Right renal pelvis (tissue), 4 donors: ENCODE measurements around the gene NT5DC1. TPM values are rescaled to one million over a fixed set of nuclear protein-coding genes. Genes with fewer than 3 reads are reported as not detected.
A peak's percentile ranks its signal among the peaks of the same experiment; 100 is the strongest.
"Not testable (repeated sequence)": the region's sequence is repeated elsewhere in the genome, so short reads cannot be mapped to it uniquely, and the experiment has no call there.

Experiments
- DNase-seq, 4 donors: peaks; one replicate each; pipeline ENCODE4 v3.0.0-alpha.2; 2013; ENCODE audit warnings: low read depth in 4 of 4, low spot score in 3 of 4, missing footprints in 1 of 4
- polyA plus RNA-seq, 4 donors: library from polyadenylated mRNA; unstranded; fragments of 120-200 nt; gene quantifications; one replicate each; pipeline ENCODE4 v1.2.1, GENCODE V29; 2013; ENCODE audit not compliant: insufficient read length in 4 of 4

NT5DC1 gene
- polyA plus RNA-seq, 4 donors = 45.3 to 50.0 (median 48.2) TPM

- no peak for DNase-seq
Observed at GRCh38 chr6:116266803-116267202, 166.2 kb downstream of the NT5DC1 start.

DNA sequence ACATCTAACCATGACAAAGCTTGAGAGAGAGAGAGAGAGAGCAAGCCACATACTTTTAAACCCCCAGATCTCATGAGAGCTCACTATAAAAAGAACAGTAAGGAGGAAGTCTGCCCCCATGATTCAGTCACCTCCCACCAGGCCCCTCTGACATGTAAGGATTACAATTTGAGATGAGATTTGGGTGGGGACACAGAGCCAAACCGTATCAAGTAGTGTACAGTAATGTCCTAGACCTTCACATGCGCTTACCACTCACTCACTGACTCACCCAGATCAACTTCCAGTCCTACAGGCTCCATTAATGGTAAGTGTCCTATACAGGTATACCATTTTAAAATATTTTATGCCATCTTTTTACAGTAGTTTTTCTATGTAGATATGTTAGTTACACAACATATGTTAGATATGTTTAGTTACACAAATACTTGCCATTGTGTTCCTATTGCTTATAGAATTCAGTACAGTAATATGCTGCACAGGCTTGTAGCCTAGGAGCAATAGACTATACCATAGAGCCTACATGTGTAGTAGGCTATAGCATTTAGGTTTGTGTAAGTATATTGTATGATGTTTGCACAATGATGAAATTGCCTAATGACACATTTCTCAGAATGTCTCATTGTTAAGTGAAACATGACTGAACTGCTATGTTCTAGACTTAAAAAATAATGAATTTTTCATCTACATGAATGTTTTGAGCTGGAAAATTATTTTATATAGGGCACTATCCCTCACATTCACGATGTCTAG, 167.4 kb downstream of the NT5DC1 start:
- no peak for DNase-seq

DNA sequence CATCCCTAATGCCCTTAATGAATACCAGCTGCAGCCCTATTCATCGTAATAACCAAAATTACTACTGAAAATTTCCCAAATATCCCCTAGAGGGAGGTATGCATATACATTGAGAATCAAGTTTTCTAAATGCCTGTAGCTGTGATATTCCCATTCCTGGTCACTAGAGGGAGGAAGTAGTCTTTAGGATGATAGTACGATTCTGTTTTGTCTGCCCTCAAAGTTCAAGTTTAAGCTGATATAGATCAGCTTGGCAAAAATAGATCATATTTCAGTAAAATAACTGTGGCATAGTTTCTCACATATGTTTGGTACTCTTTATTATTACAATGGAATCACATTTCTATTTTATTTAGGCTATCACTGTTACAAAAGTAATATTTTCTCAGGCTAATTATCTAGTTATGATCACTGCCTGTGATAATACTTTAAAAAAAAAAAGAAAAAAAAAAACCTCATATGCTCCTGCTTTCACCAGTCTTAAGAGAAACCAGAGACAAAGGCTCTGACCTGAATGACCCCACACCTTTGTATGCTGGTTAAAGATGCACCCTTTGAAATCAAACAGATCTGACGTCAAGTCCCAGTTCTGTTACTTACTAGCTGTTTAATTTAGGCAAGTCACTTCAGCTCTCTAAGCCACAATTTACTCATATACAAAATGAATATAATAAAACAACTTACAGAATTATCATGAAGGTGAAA, 168.1 kb downstream of the NT5DC1 start:
- peak in 1 of 4 donors; percentile 52 for DNase-seq

GRCh38 chr6:116271149-116271708, 170.6 kb downstream of the NT5DC1 start:
- no peak for DNase-seq

DNA sequence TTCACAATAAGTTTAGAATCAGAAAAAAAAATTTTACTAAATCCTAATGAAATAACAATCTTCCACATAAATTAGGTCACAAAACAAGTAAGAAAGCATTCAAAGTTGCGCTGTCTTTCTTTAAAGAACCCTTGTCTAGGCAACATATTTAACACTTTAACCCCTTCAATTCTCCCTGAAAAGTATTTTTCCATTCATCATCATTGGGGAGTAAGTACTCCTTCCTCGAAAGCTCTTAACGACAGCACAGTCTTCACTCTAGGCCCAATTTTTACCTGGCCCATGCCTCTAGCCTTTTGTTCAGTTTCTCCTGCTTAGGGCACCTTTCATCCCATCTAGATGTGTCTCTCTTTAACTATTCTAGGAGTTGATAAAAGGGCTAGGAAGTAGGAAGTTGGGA, 176.5 kb downstream of the NT5DC1 start:
- DNase-seq = no peak

DNA sequence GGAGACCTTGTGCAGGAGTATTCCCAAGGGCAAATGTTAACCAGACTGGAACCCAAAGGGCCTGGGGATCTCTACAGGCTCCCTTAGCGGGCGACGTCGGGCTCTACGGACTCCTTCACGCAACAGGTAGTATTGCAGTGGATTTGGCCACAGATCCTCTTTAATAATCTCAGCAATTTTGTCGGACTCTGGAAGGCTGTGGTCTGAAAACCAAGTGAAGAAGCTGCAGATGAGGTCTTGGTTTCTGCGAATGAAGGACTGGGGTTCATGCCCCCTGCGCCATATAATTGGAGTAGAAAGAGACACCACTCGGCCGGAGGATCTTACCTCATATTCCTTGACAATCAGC, 177.8 kb downstream of the NT5DC1 start:
- DNase-seq = no peak

GRCh38 chr6:116278854-116279231, 178.2 kb downstream of the NT5DC1 start:
- DNase-seq = no peak

GRCh38 chr6:116279232-116280160, 178.8 kb downstream of the NT5DC1 start, which contains the start of gene TSPYL1:
Gene TSPYL1, minus strand, starts transcription at chr6:116279930. Its CDS starts 100 bp downstream, at chr6:116279830.
- peak; percentile 94 to 95 (median 95) for DNase-seq

DNA sequence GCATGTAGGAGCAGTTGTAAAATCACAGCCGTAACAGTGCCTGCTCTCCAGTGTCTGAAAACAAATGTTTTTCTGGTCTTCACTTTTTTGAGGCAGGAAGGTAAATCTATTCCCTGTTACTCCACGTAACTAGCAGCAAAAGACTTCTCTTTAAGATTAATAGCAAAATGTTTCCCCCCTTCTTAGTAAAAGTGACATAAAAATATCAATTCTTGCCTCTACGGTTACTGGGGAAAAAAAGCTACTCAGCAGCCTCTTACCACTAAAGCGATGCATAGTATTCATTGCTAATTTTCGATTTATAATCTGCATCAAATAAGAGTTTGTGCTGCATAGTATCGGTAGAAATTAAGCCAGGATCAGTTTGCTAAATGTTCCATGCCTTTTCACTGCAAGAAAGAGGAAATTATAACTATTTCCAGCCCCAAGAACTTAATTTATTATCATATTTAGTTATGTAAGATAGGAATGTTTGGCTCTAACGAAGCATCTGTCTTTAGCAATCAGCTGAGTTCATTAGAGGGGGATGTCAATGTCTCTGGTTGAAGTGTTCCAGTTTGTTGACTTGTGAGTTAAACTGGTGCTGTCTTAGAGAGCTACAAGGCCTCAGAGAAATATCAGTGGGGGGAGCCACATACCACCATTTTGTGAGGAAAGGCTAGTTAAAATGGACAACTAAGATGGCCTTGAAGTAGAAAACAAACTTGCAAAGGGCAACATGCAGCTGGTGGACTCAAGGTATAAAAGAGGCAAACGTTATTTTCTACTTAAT, 179.7 kb downstream of the NT5DC1 start:
- DNase-seq = peak in 2 of 4 donors; percentile 36 to 41

DNA sequence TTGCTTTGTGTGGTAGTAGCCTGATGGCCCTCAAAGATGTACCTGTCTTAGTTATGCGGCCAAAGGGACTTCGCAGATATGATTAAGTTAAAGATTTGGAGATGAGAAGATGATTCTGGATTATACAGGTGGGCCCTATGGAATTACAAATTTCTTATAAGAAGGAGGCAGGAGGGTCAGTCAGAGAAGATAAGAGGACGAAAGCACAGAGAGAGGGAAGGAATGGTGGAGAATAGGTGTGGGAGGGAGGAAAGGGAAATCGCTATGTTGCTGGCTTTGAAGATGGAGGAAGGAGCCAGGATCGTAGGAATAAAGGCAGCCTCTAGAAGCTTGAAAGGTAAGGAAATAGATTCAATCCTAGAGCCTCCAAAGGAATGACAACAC, 180.3 kb downstream of the NT5DC1 start:
- DNase-seq = no peak

GRCh38 chr6:116282698-116283097, 182.0 kb downstream of the NT5DC1 start:
- no peak for DNase-seq

- DNase-seq = no peak
Observed at GRCh38 chr6:116283191-116283590, 182.5 kb downstream of the NT5DC1 start.

- DNase-seq = not testable (repeated sequence)
Observed at GRCh38 chr6:116284984-116285383, 184.3 kb downstream of the NT5DC1 start.

- no peak for DNase-seq
Observed at GRCh38 chr6:116286773-116287358, 186.2 kb downstream of the NT5DC1 start.

- DNase-seq = peak in 1 of 4 donors; percentile 29
Observed at GRCh38 chr6:116287689-116288282, 187.1 kb downstream of the NT5DC1 start.

- no peak for DNase-seq
Observed at GRCh38 chr6:116289876-116290275, 189.2 kb downstream of the NT5DC1 start.

DNA sequence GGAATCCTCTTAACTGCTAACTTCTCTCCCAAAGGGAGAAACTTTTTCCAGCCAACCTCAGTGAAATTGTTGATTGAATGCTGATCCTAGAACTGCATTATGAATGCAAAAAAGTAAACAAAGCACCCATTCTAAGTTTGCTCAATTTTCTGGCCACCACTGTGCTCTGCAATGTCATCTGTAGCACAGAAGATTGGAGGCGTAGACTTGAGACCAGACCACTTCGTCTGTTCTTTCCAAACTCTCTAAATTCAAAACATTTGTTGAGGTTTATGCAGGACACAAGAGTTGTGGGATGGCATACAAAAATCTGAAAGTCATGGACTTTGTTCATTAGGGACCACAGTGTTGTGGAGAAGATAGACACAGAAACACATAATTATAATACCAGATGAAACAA, 190.1 kb downstream of the NT5DC1 start:
- DNase-seq = no peak

DNA sequence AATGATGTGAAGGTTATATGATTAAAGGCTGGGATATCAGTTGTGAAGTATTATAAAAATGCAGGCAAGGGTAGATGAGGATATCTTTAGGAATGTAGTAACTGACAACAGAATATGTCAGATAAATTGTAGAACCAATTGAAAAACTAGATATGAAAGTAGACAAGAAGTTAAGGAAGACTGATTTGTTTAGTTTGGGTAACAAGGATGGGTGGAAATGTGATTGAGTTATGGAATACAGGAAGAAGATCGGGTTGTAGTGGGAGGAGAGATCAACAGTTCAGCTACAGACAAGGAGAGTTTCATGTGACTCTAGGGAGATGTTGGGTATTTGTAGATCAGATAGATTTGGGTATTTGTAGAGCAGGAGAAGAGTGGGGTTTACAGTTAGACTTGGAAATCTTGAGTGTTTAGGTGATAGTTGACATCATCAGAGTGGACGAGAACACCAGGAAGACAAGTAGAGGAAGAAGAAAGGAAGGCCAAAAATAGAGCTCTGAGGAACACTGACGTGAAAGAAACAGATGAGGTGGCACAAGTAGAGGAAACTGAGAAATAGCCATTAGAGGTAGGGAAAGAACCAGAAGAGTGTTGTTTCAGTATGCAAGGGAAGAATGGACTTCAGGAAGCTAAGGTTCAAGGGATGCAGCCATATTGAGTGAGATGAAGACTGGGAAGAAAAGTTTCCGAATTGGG, 191.2 kb downstream of the NT5DC1 start:
- no peak for DNase-seq

DNA sequence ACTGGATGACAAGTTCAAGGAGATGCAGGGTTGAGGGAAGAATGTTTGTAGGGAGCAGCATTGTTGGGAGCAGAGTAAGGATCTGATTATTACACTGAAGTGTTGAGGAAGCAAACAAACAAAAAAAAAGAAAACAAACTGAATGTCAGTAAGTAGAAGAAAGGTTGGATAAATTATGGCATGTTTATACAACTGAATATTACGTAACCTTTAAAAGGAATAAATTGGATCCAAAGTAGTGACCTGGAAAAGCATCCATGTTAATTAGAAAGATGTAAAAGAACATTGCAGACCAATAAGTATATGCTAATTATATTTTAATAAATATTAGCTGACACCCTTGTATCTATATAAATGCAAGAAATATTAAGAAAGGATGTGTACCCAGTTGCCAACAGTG, 191.9 kb downstream of the NT5DC1 start:
- no peak for DNase-seq
